ENCODE data around the gene FHIT. TPM values are rescaled to one million over a fixed set of nuclear protein-coding genes. Genes with fewer than 3 reads are reported as not detected.

The FHIT gene
- total and polyA plus RNA-seq, 7 donors = 0.98 to 10.4 (median 4.0) TPM

- WGBS, 3 donors = 90 to 97% (median 94%) methylated on average over 2 of the region's 2 CpGs
- DNase-seq = no peak
- no peak for TF ChIP-seq CTCF (IDR thresholded peaks at IDR 0.05)
- H3K27me3 ChIP-seq (ENCODE audit: insufficient read depth in 3 of 3, low read length in 2 of 3) = no peaks in the 10 kb centered on the region
- intact Hi-C loops (cut with DNase I) = no loop called here
- no peak overlapping the region for H3K4me3 ChIP-seq
- H3K9me3 ChIP-seq = no peaks in the 10 kb centered on the region
- H3K4me1 ChIP-seq = no peaks in the 10 kb centered on the region
- no peak overlapping the region for H3K27ac ChIP-seq
- no peaks in the 10 kb centered on the region for H3K36me3 ChIP-seq (ENCODE audit: insufficient read depth in 1 of 2, low read depth in 1 of 2)
- ATAC-seq = no peak
Measured at GRCh38 chr3:59930170-59930569, 1321.1 kb downstream of the FHIT start.

GRCh38 chr3:59927056-59927455 lies 1324.2 kb downstream of the FHIT start:
- 87 to 91% (median 89%) methylated on average over 3 of the region's 3 CpGs for WGBS, 3 donors
- Histone ChIP-seq H3K4me3 (no peak overlapping the region), H3K27ac (no peak overlapping the region), H3K4me1 (no peaks in the 10 kb centered on the region), H3K9me3 (no peaks in the 10 kb centered on the region), H3K36me3 (ENCODE audit: insufficient read depth in 1 of 2, low read depth in 1 of 2) (no peaks in the 10 kb centered on the region), H3K27me3 (ENCODE audit: insufficient read depth in 3 of 3, low read length in 2 of 3) (no peaks in the 10 kb centered on the region)
- intact Hi-C loops (cut with DNase I) = no loop called here
- TF ChIP-seq CTCF (IDR thresholded peaks at IDR 0.05) = no peak
- ATAC-seq (no peak), DNase-seq (no peak)

GRCh38 chr3:59925946-59926345 lies 1325.3 kb downstream of the FHIT start:
- ATAC-seq = no peak
- no peak for TF ChIP-seq CTCF (IDR thresholded peaks at IDR 0.05)

GRCh38 chr3:59922192-59922591 lies 1329.1 kb downstream of the FHIT start:
- ATAC-seq (no peak), DNase-seq (no peak)
- Histone ChIP-seq H3K4me1 (no peaks in the 10 kb centered on the region), H3K27ac (no peak overlapping the region), H3K27me3 (ENCODE audit: insufficient read depth in 3 of 3, low read length in 2 of 3) (no peaks in the 10 kb centered on the region), H3K36me3 (ENCODE audit: insufficient read depth in 1 of 2, low read depth in 1 of 2) (no peaks in the 10 kb centered on the region), H3K4me3 (no peak overlapping the region), H3K9me3 (no peaks in the 10 kb centered on the region)
- TF ChIP-seq CTCF (IDR thresholded peaks at IDR 0.05) = no peak
- 91 to 94% (median 91%) methylated on average over 7 of the region's 7 CpGs for WGBS, 3 donors
- intact Hi-C loops (cut with DNase I) = no loop called here

More at GRCh38 chr3:59925946-59926345, 1325.3 kb downstream of the FHIT start:
- H3K9me3 ChIP-seq = no peaks in the 10 kb centered on the region
- intact Hi-C loops (cut with DNase I) = no loop called here
- no peaks in the 10 kb centered on the region for H3K4me1 ChIP-seq
- H3K27ac ChIP-seq = no peak overlapping the region
- H3K4me3 ChIP-seq = no peak overlapping the region
- H3K27me3 ChIP-seq (ENCODE audit: insufficient read depth in 3 of 3, low read length in 2 of 3) = no peaks in the 10 kb centered on the region
- no peaks in the 10 kb centered on the region for H3K36me3 ChIP-seq (ENCODE audit: insufficient read depth in 1 of 2, low read depth in 1 of 2)
- no peak for DNase-seq

GRCh38 chr3:59920822-59921221 lies 1330.4 kb downstream of the FHIT start:
- H3K4me3 ChIP-seq = no peak overlapping the region
- intact Hi-C loops (cut with DNase I) = no loop called here
- WGBS, 3 donors = 88 to 90% (median 89%) methylated on average over 5 of the region's 5 CpGs
- DNase-seq (no peak), ATAC-seq (no peak)
- TF ChIP-seq CTCF (IDR thresholded peaks at IDR 0.05) = no peak
- H3K4me1 ChIP-seq = no peaks in the 10 kb centered on the region
- H3K9me3 ChIP-seq = no peaks in the 10 kb centered on the region
- H3K27ac ChIP-seq = no peak overlapping the region
- no peaks in the 10 kb centered on the region for H3K27me3 ChIP-seq (ENCODE audit: insufficient read depth in 3 of 3, low read length in 2 of 3)
- no peaks in the 10 kb centered on the region for H3K36me3 ChIP-seq (ENCODE audit: insufficient read depth in 1 of 2, low read depth in 1 of 2)

Data from psoas muscle (tissue), 8 donors.